HG02970 (cell line): ENCODE measurements around the gene NCR1.
"Not testable (repeated sequence)": the region's sequence is repeated elsewhere in the genome, so short reads cannot be mapped to it uniquely, and the experiment has no call there.

Experiments used
- ATAC-seq: cut with Tn5 transposase; IDR thresholded peaks from one replicate; pipeline ENCODE4 v1.9.1; 2021; ENCODE audit warnings: mild to moderate bottlenecking, moderate library complexity, moderate number of reproducible peaks; ENCODE audit not compliant: unreplicated experiment, low FRiP score

The NCR1 gene, protein sequence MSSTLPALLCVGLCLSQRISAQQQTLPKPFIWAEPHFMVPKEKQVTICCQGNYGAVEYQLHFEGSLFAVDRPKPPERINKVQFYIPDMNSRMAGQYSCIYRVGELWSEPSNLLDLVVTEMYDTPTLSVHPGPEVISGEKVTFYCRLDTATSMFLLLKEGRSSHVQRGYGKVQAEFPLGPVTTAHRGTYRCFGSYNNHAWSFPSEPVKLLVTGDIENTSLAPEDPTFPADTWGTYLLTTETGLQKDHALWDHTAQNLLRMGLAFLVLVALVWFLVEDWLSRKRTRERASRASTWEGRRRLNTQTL

DNA sequence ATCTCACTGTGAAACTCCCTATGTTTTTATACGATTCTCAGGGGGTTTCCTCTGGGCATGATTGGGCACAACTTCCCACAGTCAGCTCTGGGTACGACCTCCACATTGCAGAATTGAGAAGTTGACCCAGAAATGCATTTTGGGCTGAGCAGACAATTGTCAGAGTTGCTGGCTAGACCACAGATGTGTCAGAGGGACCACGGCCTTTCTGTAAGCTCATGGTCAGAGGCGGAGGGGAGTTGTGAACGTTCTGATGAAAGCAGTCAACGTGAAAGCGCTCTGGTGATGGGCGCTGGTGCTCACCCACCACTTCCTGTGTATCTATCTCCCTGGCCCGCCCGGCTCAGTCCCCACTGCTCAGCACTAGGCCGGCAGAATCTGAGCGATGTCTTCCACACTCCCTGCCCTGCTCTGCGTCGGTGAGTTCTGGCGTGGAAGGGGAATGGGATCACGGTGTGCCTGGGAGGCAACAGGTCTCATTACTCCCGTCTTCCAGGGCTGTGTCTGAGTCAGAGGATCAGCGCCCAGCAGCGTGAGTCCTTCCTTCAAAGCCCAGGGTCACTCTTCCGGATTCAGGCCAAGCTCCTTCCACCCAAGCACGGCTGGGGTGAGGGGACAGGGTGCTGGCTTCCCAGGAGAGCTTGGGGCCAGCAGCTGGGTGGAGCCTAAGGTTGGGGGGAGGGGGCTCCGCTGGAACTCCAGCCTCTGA lies at the start of gene NCR1:
Gene NCR1 (plus strand): TSS at position 346 of the 709 bp plus-strand sequence. CDS start 40 bp downstream, at position 386.
- ATAC-seq, result no peak

DNA sequence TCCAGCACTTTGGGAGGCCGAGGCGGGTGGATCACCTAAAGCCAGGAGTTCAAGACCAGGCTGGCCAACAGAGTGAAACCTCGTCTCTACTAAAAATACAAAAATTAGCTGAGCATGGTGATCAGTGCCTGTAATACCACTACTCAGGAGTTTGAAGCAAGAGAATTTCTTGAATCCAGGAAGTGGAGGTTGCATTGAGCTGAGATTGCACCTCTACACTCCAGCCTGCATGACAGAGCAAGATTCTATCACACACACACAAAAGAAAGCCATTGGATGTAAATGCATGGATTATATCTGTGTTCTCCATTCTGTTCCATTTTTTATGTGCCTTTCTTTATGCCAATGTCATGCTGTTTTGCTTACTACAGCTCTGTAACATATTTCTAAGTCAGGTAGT lies 47.5 kb upstream of the NCR1 start:
- not testable (repeated sequence) for ATAC-seq

DNA sequence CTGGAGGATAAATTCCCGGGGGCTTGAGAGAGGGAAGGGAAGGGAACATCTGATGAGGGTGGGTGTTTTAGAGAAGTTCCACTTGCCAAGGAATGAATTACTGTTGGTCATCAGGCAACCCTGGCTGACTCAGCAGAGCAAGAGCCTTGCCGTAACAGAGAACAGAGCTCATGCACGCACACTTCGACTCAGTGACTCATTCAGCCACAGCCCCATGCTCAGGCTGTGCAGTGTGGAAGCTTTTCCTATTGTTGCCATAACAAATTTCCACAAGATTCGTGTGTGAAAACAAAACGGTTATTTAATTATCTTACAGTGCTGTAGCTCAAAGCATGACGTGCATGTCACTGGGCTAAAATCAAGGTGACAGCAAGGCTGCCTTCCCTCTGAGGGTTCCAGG lies 46.5 kb upstream of the NCR1 start:
- ATAC-seq, result not testable (repeated sequence)

DNA sequence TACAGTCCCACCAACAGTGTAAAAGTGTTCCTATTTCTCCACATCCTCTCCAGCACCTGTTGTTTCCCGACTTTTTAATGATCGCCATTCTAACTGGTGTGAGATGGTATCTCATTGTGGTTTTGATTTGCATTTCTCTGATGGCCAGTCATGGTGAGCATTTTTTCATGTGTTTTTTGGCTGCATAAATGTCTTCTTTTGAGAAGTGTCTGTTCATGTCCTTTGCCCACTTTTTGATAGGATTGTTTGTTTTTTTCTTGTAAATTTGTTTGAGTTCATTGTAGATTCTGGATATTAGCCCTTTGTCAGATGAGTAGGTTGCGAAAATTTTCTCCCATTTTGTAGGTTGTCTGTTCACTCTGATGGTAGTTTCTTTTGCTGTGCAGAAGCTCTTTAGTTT lies 42.5 kb upstream of the NCR1 start:
- not testable (repeated sequence) for ATAC-seq

DNA sequence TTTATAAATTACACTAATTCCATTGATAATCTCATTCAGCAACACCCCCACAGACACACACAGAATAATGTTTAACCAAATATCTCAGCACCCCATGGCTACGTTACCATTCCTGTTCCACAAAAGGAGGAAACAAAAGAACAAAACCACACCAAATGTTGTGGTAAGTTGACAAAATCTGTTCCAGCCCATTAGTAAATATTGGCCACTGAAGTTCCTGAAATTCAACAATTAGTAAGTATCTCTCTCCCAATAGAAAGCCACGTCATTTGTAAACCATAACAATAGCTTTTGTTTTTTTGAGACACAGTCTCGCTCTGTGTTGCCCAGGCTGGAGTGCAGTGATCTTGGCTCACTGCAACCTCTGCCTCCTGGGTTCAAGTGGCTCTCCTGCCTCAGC lies 34.3 kb upstream of the NCR1 start:
- no peak for ATAC-seq

DNA sequence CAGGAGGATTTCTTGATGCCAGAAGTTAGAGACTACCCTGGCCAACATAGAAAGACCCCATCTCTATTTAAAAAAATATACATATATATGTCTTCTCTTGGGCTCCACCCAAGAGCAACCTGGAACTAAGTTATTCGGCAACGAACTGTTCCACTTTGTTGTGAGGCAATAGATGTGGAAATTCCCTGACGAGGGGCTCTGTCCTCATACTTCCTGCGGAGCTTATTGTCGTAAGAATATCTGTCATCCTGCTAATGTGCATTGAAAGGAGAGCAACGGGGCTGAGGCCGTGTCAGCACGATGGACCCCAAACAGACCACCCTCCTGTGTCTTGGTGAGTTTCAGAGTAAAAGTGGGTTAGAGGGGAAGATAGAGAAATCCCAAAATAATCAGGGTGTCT lies 32.0 kb upstream of the NCR1 start, which contains the start of gene FCAR:
Gene FCAR (plus strand): TSS at position 246 of the 400 bp plus-strand sequence. CDS start 55 bp downstream, at position 301.
- no peak for ATAC-seq

DNA sequence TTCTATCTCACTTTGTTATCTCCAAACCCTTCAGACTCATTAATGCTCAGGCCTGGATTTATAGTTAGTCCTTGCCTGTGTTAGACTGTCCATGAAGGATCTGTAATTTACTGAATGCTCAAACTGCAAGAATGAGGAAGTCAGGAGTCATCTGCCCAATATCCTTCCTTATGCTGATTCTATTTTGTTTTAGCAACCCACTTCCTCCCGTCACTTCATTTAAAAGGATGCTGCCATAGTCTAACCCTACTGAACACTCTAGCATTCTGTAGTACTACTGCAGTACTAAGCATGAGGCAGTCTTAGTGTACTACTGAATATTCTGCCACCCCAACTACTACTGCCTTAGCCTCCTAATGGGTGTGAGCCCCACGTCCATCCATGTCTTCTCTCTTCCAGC lies 30.4 kb upstream of the NCR1 start:
- no peak for ATAC-seq

DNA sequence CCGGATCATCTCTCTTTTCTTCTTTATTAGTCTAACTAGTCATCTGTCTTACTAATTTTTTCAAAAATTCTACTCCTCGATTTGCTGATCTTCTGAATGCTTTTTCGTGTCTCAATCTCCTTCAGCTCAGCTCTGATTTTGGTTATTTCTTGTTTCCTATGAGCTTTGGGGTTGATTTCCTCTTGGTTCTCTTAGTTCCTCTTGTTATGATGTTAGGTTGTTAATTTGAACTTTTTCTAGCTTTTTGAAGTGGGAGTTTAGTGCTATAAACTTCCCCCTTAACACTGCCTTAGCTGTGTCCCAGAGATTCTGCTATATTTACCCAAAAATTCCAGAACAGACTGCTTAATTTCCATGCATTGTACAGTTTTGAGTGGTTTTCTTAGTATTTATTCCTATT lies 28.5 kb upstream of the NCR1 start:
- no peak for ATAC-seq

DNA sequence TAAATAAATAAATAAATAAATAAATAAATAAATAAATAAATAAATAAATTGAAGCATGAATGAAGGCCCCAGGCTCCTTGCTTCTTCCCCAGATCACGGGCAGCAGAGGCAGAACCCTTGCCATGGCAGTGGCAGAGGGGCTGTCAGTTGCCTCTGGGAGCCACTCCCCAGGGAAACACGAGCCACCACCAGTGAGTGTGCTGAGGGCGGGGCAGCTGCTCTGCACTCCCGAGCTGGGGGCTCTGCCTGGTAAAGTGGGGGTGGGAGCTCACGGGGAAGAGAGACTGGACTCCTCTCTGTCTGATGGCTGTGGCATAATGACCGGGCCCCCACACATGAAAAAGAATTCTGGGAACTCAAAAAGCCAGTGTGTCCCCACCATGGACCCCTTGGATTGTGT lies 24.1 kb upstream of the NCR1 start:
- ATAC-seq, result no peak

DNA sequence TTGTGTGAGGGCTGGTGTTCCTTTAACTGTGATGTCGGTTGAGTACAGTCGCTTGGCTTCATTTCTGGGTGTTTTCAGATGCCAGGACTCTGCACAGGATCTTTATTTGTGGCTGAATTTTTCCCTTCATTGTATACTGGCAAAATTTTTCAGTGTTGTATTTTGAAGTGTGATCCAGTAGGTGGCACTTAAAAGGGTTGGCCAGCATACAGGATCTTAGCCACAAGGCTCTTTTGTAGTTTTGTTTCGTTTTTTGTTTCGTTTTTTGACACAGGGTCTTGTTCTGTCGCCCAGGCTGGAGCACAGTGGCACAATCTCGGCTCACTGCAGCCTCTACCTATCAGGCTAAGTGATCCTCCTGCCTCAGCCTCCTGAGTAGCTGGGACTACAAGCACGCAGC lies 23.2 kb upstream of the NCR1 start:
- no peak for ATAC-seq

DNA sequence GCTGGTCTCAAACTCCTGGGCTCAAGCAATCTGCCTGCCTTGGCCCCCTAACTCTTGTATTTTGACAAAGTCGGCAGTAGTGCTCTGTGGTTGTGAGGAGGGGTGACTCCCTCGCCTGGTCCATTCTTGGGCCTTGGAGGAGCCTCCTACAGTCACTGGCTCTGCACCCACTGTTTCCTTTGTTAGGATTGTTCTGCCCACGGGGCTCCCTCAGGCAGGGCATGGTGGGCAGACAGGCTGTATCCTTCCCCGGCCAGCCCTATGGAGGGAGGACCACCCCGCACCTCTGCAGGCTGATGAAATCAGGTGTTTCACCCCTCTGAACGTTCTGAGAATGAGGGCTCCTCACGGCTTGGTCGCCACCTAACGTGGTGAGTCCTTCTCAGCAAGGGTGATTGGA lies 22.7 kb upstream of the NCR1 start:
- ATAC-seq, result no peak

DNA sequence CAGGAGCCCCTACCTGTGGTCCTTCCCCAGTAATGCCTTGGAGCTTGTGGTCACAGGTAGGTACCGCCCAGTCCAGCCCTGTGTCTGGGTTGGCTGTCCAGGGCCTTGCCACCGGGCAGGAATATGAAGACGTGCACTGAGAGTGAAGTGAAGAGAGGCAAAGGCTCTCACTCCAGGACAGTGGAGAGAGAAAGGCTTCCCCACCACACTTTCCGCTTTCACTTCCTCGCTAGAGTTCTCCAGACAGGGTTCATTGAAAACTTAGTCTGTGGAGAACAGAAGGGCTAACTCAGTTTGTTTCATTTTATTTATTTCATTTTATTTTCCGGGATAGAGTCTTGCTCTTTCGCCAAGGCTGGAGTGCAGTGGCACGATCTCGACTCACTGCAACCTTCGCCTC lies 17.7 kb upstream of the NCR1 start:
- no peak for ATAC-seq

DNA sequence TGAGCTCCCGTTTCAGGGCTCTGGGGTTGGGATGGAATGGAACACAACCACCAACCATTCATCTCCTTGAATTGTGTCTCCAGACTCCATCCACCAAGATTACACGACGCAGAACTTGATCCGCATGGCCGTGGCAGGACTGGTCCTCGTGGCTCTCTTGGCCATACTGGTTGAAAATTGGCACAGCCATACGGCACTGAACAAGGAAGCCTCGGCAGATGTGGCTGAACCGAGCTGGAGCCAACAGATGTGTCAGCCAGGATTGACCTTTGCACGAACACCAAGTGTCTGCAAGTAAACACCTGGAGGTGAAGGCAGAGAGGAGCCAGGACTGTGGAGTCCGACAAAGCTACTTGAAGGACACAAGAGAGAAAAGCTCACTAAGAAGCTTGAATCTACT lies 16.4 kb upstream of the NCR1 start:
- ATAC-seq, result no peak

DNA sequence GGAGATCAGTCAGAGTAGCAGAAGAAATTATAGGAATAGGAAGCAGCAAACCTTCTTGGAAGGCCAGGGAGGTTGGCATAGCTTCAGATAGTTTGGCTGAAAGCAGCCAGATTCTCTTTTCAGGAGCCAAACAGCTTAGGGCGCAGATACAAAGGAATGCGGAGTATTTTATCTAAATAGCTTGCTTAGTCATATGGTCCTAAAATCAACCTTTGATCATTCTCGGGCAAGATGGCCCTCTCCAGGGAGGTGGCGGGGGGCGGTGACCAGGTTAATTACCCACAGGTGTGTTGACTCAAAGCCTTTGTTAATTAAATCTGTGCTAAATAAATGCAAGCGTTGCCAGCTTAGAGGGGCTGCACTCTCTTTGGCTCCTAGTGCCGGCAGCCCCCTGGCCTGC lies 12.5 kb upstream of the NCR1 start:
- no peak for ATAC-seq

DNA sequence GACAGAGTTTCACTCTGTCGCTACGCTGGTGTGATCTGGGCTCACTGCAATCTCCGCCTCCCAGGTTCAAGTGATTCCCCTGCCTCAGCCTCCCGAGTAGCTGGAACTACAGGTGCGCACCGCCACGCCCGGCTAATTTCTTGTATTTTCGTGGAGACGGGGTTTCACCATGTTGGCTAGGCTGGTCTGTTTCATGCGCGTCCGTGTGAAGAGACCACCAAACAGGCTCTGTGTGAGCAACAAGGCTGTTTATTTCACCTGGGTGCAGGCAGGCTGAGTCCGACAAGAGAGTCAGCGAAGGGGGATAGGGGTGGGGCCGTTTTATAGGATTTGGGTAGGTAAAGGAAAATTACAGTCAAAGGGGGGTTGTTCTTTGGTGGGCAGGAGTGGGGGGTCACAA lies 11.8 kb upstream of the NCR1 start:
- ATAC-seq, result not testable (repeated sequence)

DNA sequence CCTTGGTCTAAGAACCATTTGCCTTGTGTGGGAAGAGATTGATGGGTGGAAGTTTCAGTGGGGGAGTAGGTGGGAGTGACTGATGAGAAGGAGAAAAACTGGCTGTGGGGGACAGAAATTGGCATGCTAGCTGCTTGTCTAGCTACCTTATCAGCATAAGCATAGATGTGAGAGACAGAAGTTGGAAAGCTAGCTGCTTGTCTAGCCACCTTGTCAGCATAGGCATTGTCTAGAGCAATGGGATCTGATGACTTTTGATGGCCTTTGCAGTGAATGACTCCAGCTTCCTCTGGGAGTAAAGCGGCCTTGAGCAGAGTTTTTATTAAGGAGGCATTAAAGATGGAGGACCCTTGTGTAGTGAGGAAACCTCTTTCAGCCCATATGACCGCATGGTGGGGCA lies 9.9 kb upstream of the NCR1 start:
- no peak for ATAC-seq

DNA sequence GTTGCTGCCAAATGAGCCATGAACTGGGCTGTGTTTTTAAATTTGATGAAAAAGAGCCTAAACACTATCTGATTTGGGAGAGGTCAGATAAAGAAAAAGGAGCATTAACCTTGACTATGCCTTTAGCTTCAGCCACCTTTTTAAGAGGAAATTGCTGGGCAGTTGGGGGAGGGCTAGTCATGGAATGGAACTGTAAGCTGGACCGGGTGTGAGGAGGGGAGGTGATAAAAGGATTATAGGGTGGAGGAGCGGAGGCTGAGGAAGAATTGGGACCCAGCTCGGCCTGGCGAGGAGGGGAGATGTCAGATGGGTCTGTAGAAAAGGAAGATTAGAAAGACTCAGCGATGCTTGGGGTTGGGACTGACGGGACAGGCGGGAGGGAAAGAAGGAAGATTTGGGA lies 7.3 kb upstream of the NCR1 start:
- ATAC-seq, result not testable (repeated sequence)

DNA sequence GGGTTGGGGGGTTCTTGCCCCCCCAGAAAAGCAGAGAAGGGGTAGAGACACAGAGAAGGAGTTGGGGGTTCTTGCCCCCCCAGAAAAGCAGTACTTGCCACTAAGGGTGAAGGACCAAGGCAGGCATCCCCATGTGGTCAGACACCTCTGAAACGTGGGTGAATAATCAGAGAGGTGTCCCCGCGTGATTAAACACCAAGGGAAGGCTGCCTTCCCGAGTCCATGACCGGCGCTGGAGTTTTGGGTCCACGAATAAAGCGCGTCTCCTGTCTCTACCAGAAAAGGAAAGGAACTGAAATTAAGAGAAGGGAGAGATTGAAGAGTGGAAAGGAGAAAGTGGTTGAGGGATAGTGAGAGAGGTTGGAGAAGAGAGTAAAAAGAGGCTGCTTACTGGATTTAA lies 6.3 kb upstream of the NCR1 start:
- ATAC-seq, result not testable (repeated sequence)

DNA sequence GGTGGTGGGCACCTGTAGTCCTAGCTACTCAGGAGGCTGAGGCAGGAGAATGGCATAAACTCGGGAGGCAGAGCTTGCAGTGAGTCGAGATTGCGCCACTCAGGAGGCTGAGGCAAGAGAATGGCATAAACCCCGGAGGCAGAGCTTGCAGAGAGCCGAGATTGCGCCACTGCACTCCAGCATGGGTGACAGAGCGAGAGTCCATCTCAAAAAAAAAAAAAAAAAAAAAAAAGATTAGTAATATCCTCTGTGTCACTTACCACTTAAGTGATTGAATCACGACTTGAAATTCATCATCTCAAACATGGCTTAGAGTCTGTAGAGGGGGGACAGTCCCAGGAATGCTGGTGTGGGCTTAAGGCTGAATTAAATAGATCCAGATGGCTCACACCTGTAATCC lies 4.8 kb upstream of the NCR1 start:
- ATAC-seq, result not testable (repeated sequence)

DNA sequence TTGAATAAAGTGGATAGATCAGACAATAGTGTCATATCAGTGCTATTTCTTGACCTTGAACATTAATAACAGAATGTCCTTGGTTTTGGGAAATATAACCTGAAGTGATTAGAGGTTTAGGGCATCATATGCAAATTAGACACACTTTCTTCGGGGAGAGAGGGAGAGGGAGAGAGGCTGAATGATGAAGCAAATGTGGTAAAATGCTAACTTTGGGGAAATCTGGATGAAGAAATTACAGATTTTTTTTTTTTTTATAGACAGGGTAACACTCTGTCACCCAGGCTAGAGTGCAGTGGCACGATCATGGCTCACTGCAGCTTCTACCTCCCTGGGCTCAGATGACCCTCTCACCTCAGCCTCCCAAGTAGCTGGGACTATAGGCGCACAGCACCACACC lies 3.9 kb upstream of the NCR1 start:
- no peak for ATAC-seq

DNA sequence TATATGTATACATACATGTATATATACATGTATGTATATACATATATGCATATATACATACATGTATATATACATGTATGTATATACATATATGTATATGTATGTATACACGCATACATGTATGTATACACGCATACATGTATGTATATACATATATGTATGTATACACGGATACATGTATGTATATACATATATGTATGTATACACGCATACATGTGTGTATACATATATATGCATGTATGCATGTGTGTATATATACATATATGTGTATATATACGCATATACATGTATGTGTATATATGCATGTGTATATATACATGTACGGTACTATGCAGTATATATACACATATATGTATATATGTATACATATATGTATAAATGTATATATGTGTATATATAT lies 2.6 kb upstream of the NCR1 start:
- ATAC-seq, result no peak

DNA sequence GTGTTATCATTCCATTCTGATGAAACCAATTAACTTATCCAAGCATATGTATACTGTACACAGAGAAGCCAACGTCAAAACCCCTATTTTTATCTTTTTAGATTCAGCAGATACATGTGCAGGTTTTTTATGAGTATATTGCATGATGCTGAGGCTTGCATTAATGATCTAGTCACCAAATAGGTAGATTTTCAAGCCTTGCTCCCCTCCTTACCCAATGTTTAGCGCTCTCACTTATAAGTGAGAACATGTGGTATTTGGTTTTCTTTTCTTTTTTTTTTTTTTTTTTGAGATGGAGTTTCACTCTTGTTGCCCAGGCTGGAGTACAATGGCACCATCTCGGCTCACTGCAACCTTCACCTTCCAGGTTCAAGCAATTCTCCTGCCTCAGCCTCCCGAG lies 1.7 kb upstream of the NCR1 start:
- ATAC-seq, result not testable (repeated sequence)
